Measurements from ENCODE around the gene FHAD1.

GRCh38 chr1:15299806-15300205 is 52.8 kb downstream of the FHAD1 start:
- TF ChIP-seq ZNF70 (CRISPR knock-in tag; IDR thresholded peaks at IDR 0.05) = no peak
- no peak for TF ChIP-seq POU6F1 (CRISPR knock-in tag; IDR thresholded peaks at IDR 0.05; ENCODE audit: borderline replicate concordance, low read depth)
- TF ChIP-seq, protein P1, sequence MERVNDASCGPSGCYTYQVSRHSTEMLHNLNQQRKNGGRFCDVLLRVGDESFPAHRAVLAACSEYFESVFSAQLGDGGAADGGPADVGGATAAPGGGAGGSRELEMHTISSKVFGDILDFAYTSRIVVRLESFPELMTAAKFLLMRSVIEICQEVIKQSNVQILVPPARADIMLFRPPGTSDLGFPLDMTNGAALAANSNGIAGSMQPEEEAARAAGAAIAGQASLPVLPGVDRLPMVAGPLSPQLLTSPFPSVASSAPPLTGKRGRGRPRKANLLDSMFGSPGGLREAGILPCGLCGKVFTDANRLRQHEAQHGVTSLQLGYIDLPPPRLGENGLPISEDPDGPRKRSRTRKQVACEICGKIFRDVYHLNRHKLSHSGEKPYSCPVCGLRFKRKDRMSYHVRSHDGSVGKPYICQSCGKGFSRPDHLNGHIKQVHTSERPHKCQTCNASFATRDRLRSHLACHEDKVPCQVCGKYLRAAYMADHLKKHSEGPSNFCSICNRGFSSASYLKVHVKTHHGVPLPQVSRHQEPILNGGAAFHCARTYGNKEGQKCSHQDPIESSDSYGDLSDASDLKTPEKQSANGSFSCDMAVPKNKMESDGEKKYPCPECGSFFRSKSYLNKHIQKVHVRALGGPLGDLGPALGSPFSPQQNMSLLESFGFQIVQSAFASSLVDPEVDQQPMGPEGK (CRISPR knock-in tag; IDR thresholded peaks at IDR 0.05; ENCODE audit: borderline replicate concordance) = no peak
- TF ChIP-seq ZNF8 (CRISPR knock-in tag; IDR thresholded peaks at IDR 0.05) = no peak

All from SK-N-SH treated with all-trans-retinoic acid at 6 μM for 48 hours (cell line).